ENCODE measurements around the gene POLR3G.

POLR3G gene, protein sequence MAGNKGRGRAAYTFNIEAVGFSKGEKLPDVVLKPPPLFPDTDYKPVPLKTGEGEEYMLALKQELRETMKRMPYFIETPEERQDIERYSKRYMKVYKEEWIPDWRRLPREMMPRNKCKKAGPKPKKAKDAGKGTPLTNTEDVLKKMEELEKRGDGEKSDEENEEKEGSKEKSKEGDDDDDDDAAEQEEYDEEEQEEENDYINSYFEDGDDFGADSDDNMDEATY

DNA sequence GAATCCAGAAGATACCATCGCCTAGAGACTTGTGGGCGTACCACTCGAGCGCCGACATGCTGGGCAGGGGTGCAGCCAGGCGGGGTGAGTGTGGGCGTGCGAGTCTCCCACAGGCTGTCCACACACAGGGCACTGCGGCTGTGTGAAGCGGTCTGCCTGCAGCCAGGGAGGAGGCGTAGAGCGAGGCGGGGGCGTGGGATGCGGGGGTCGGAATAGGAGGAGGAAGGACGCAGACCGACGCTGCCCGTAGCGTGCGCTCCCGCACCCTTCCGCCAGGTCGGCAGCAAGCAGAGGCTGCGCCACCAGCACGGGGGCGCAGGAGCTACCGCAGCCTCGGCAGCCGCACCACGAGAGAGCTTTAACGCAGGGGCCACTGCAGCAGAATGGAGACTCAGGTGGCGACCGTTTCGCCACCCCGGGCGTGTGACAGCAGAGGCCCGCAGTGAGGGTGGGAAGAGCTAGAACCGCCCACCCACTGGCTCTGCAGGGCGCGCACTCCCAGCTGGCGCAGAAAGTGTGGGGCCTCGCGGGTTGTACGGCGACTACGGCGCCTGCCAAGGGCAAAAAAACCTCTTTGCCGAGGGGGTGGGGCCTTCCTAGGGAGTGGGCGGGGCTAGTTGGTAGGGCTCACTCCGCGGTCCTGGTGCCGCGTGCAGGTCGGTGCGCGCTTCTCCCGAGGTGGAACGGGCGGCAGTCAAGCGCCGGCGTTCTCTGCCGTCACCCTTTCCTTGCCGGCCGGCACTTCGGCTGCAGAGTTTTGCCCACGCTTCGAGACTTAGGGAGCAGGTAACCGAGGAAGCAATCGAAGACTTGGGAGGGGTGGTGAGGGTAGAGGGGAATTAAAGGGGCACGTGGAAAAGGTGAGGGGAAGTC is at the start of gene POLR3G, which contains the start of gene MBLAC2:
TSS of gene POLR3G (plus strand) at position 630 of the 873 bp plus-strand sequence. CDS start 10,704 bp downstream, outside the sequence.
TSS of gene MBLAC2 (minus strand) at position 537 of the 873 bp plus-strand sequence. CDS start at position 58, 479 bp downstream.
- no peak for FAIRE-seq

DNA sequence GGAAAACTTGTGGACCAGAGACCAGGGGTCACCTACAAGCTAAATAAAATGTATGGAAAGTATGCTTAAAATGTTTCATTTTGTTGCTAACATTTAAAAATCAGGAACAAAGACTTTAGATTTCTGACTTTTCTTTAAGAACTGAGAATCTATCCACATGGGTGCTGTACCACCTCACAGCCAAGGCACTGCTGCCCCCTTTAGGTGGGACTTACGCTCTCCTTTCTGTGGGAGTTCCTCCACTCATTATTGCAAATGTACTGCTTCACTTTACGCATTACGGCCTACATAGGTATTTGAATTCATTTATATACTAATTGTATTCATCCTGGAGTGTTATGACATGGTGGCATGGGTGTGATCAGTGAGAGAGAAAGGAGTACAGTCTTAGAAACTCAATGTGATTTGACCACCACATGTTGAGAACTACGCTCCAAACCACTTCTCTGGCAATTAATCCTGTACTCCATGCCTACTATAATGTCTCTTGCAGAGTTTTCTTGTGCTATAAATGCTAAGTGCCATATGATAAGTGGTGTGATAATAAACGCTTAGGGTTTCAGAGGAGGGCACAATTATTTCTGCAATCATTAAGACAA is 40.4 kb upstream of the POLR3G start:
- FAIRE-seq = no peak

DNA sequence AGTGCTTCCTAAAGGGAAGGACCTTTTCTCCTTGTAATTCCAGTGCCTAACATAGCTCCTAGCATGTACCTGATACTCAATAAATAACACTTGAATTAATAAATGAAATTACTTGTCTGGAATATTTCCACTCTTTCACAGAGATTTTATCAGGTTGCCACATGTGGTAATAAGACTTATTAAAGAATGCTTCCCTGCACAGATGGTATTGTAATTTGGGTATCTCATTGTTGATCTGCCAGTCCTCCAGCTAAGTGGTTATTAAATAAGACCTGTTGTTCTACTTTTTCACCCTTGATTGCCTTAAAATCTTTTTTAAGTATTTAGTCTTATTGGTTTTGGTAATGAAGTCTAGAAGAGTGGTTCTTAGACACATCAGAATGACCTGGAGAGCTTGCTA is 37.0 kb upstream of the POLR3G start:
- no peak for FAIRE-seq

DNA sequence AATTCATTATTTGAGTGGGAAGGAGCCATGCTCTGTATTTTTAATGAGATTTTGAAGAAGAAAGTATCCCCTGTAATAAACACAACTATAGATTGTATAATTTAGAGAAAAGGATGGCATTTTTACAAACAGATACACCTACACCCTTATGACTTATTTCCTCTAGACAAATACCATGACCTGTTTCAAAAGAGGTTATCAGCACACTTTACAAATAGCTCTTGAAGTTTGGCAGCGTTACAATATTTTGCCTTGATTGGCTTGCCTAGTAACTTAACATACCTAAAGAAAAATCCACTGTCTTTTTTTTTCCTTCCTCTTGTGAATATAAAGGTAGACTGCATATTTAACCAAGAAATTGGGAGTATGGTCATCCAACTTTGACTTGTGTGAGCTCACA is 36.6 kb upstream of the POLR3G start:
- FAIRE-seq = no peak

DNA sequence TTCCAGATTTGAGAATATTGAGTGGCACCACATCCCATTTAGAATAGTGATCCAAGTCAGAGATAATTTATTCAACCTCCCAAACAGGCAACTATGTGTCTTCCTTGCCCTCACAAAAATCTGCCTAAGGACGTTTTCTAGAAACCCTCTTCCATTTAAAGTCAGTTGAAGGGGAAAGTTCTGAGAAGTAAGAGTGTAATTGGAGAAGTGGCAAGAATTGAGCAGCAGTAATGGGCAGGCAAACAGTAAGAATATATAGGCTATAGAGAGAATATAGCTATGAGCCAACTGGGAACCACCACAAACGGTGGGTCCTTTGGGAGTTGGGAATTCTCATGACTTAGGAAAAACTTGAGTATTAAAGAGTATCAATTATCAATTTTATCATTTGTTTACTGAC is 34.0 kb upstream of the POLR3G start:
- no peak for FAIRE-seq

DNA sequence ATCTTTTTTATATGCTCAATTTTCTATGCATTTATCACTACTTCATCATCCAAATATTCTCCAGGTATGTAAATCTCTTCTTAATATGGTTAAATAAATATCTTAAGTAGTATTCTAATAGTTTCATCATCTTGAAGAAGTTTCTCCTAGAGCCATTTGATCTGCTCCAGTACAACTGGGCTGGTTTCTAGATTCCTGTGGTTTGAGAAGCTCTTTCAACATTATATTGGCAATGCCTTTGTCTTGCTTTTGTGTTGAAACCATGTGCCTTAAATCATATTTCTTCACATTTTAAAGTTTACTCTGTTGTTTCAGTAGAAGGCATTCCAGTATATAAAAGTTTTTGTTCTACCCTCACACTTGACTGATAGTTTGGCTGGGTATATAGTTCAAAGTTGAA is 27.7 kb upstream of the POLR3G start:
- no peak for FAIRE-seq

DNA sequence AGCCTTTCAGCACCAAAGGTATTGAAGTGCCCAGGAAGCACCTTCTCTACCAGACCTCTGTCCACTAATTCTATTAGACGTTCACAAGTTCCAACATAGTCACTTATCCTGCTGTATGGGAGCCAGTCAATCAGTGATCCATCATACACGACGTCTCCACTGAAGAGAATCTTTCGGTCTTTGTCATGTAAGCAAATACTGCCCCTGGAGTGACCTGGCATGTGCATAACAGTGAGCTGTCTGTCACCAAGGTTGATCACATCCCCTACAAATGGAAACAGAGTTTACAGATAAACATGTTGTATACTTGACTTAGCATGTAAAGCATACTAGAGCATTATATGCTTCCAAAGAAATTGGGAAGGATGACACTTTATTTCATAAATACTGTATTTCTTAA is 13.4 kb upstream of the POLR3G start:
- no peak for FAIRE-seq

DNA sequence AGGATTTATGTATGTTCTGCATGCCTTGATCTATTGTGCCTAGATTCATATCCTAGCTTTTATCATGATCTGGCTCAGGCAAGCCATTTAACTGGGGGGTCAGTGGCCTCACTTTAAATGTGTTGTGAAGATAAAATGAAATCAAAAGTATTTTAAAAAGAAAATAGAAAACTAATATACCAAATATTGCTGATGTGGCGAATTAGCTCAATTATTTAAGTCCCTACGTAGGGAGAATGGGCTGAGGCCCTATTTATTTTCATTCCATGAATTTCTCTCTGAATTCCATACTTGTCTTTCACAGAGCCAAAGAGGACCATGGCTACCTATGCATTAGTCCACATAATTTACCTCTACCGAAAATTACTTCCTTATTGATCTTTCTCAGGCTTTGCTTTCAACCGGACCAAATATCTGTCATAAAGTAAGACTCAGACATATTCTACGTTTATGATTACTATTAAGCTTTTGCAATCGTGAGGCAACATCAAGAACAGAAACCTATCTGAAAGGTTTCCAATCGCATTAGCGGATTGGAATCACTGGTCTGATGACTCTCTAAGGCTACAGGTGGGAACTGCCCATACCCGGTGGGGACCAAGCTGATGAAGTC is 1.8 kb upstream of the POLR3G start:
- FAIRE-seq = no peak

DNA sequence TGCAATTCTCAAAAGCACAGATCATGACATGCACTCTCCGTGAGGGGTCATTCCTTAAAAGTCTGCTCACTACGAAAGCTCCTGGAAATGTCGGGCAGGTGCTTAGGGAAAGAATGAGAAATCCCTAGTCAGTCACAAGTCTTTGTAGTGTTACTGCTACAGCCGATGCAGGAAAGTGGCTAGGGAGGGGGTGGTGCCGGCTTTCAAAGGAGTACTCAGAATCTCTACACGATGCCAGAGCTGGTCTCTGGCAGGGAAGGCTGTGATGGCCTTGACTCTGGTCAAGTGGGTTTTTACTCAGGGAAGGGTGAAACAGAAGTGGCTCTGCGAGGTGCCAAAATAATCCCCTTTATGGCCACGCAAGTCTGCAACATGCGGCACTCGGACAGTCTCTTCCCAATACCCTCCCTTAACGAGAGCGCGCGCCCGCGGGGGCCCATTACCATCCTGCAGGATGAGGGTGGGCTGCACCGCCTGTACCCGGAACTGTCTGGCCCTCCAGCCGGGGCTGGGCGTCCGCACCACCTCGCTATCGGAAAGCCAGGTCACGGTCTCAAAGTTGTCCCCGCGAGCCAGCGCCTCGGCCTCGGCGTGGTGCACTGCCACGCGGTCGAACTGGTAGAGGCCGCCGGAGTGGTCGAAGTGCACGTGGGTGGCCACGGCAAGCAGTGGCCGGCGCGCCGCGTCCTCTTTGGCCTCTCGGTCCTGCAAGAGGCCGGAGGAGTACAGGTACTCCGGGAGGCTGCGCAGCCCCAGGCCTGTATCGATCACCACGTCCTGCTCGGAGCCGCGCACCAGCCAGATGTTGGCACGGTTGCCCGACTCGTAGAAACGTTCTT is 1.0 kb upstream of the POLR3G start:
- no peak for FAIRE-seq

DNA sequence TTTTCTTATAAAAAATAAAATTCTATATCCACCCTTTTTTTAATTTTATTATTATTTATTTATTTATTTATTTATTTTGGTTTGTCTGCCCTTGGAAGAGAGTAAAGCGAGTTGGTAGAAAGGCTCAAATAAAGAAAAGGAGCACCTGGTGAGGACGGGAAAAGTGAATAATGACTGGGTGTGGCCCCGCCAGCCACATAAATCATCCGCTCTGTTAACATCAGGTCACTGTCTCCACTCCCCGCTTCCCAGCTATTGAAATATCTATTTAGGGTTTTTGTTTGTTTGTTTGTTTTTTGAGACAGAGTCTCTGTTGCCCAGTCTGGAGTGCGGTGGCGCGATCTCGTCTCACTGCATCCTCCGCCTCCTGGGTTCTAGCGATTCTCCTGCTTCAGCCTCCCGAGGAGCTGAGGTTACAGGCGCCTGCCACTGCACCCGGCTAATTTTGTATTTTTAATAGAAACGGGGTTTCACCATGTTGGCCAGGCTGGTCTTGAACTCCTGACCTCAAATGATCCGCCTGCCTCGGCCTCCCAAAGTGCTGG is 844 bp downstream of the POLR3G start:
- FAIRE-seq = no peak

DNA sequence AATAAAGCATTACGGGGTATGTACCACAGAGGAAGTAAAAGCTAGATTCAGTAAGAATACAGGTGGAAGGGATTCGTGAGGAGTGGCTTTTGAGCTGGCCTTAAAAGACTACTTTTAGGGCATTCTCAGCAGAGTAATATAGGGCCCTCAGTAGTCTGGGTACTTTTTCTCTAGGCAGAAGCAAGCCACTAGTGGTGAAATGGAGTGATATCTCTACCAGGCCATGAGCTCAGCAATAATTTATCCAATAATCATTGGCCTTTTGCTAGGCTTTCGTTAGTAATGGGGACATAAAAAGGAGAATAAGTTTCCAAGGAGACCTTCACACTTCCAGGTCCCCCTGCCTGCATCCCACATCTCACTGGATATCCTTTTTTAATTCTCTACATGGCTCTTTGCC is 1.7 kb downstream of the POLR3G start:
- no peak for FAIRE-seq

DNA sequence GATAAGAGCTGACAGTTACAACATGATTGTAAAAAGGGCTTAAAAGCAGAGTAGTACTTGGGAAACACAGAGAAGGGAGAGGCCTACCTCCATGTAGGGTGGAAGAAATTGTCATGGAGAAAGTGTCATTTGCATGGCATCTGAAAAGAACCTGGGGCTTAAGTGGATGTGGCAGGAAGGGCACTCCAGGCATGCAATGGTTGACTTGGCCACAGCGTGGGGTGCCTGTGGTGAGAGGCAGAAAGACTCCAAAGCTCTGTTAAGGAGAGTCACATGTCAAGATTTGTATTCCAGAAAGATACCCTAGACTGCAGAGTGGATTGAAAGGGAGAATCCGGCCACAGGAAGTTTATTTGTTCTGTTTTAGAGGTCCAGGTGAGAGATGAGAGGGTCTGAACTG is 2.4 kb downstream of the POLR3G start:
- no peak for FAIRE-seq

DNA sequence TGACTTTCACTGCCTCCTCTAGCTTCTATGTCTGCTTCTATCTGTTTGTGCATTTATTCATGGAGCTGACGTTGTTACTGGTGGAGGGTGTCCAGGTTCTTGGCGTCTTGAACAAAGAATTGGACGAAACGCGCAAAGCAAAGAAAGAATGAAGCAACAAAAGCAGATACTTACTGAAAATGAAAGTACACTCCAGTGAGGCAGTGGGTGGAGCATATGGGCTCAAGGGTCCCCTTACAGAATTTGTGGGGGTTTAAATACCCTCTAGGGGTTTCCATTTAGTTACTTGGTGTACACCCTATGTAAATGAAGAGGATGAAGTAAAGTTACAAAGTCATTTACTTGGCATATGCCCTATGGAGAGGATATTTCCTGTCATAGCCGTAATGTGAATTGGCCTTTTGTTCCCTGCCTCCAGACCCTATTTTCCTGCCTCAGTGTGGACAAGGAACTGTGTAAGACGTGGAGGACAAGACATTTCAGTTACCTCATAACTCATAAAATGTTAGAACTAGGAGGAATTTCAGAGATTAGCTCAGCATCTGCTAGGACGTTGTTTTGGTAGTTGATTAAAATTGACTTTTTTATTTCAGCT is 3.1 kb downstream of the POLR3G start:
- FAIRE-seq = no peak

DNA sequence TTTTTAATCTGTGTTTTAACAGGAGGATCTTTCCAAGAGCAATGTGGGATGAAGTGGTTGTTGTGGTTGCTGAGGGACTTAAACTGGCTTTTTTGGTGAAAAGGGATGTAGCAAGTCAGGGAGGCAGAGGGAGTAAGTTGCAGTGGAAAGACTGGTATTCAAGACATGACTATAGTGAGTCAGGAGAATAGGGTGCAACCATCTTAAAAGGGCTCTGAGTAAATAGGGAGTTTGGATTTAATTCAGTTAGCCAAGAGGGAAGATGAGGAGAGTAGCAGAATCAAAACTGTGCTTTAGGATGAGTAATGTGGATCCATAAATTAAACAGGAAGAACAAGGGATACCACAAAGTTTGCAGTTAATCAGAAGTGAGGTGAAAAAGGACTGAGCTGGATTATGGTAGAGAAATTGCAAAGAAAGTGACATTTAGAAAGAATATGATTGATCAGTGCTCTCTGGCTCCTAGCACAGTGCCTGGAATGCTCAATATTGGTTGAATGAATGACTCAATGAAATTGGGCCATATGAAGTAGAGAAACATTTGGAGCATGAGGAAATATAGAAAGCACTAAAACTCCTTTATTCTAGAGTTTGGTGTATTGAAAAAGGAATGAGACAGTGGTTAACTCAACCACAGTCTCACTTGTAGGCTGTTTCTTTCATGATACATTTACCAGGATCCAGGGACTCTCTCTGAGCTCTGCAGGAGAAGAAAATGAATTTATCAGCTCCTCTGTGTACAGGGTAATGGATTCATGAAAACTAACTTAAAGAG is 5.1 kb downstream of the POLR3G start:
- FAIRE-seq = no peak

DNA sequence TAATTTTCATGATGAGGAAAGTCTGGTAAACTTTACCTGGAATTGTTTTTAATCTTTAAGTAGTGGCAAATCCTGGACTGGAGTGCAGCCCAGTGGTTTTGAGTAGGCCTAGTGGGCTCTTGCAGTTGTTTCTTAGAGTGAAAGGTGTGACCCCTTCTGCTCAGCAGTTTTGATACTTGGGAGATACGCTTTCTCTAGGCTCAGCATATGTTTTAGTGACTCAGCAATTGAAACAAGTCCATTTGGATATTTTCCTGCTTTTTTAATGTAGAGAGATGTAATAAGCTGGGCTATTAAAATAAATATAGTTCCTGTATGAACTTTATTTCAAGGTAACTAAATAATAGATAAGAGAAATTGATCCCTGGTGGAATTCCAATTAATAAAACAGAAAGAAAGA is 6.0 kb downstream of the POLR3G start:
- no peak for FAIRE-seq

DNA sequence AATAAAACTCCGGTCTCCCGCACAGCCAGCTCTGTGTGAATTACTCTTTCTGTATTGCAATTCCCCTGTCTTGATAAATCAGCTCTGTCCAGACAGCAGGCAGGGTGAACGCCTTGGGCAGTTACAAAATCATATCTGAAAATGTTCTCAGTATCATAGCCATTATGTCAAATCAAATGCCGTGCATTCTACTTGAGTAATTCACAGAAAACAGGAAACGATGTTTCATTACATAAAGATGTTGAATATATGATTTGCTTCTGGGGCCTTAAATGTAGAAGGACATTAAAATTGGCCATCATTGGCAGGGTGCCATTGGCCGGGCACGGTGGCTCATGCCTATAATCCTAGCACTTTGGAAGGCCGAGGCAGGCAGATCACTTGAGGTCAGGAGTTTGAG is 8.5 kb downstream of the POLR3G start:
- FAIRE-seq = no peak

DNA sequence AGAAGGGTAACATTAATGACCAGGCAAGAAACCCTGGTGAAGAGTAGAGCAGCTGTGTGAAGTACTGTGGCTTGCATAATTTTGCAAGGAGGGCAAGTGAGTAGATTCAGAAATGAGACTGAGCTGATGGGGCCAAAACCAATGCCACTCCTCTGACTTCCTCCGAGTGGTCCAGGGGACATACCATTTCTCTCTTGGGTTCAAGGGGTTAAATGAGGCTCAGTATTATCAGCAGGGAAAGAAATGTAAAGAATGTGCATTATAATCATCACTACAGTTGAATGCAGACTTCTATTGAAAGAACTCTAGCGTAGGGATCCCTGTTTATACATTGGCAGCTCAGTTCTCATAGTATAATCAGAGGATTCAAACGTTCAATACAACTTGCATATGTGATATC is 9.9 kb downstream of the POLR3G start:
- no peak for FAIRE-seq

DNA sequence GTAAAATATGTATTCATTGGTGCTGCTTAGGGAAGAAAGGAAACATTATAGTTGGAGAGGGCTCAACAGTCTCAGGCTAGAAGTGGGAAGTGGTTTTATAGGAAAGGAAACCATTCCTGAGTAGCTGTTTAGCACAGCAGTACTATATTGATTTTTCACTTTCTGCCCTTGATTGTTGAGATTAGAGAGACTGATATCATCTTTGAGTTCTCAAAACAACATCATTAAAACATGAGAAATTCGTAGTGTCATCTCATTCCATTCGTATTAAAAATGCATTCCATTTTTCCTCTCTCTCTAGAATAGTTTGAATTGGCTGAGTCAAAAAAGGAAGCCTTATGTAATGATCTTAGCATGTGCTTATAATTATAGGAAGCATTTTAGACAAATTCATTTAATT is 14.1 kb downstream of the POLR3G start:
- no peak for FAIRE-seq

DNA sequence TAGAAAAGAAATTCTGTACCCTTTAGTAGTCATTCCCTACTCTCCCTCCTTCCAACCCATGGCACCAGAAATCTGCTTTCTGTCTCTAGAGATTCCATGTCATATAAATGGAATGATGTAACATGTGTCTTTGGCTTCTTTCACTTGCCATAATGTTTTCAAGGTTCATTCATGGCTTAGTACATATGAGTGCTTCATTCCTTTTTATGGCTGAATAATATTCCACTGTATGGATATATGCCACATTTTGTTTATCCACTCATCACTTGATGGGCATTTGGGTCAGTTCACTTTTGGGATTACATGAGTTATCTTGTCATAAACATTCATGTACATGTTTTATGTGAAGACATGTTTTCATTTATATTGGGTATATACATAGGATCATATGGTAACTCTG is 19.4 kb downstream of the POLR3G start:
- no peak for FAIRE-seq

DNA sequence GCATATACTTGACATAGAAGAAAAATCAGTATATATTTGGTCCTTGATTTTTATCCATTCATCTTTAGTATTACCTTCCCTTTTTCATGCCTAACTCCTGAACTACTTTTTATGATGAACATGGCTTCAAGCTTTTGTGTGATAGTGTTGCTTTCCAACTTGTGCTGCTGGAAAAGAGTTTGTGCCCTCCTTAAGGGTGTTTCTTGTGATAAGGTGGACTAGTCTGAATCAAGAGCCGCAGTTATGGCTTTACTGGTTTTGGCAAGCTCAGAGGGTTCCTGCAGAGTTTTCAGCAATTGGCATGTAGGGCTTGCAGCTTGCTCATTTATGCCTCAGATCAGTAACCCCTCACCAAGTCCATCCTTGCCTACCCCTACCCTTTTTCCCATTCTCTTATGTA is 20.5 kb downstream of the POLR3G start:
- no peak for FAIRE-seq

DNA sequence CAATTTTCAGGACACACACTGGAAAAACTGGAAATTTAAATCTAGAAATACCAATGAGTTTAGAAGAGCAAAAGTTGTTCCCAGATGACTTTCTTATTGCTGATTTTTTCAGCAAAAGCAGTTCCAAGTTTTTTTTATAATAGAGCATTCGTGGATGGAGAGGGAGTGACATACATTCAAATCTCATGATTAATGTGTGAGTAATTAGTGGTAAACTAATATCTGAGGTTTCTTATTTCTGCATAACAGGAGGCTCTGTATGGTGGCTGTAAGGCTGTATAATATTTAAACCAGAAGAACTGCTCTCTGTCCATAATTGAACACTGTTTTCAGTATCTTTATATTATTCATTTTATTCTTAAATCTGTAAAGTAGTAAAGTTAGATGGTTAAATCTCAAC is 28.9 kb downstream of the POLR3G start:
- FAIRE-seq = no peak

Measured in endometrium (tissue), 2 donors.